Measurements from ENCODE around the gene KCNAB2.

DNA sequence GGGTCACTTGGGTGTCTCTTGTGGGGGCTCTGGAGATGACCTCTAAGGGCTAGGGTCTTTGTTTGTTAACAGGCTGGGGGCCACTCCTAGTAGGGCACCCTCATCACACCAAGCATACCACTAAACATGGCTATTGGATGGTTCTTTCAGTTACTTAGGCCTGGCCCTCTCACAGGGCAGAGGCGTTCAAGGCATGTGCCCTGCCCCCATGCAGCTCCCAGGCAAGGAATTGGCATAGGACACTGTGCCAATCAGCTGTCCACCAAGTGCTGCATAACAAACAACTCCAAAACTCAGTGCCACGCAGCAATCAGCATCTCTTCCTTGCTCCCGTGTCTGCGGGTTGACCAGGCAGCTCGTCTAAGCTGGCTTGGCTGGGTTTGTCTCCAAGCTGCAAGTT, 2.1 kb upstream of the KCNAB2 start:
- no peak for TF ChIP-seq EZH2 (IDR thresholded peaks at IDR 0.05; ENCODE audit: borderline replicate concordance, low read length)
- TF ChIP-seq CTCF (IDR thresholded peaks at IDR 0.05; ENCODE audit: low read length), result no peak
